Activated CD4-positive, alpha-beta T cell treated with anti-CD3 and anti-CD28 coated beads, Interleukin-2, amount 50 U/mL, for 48 hours (primary cell): ENCODE measurements around the gene SCN4A.

ENCODE experiments used
- DNase-seq, 2 experiments: peaks; one replicate each; pipeline ENCODE4 v3.0.0-alpha.2; 2020

Gene SCN4A

GRCh38 chr17:63954402-63955063 lies 18.2 kb downstream of the SCN4A start:
- DNase-seq = peak in 1 of 2 experiments; percentile 31

GRCh38 chr17:63950940-63951907 lies 21.5 kb downstream of the SCN4A start:
- DNase-seq = peak; percentile 43 to 51

- DNase-seq = no peak
Measured at GRCh38 chr17:63949576-63950250, 23.0 kb downstream of the SCN4A start.

- no peak for DNase-seq
Measured at GRCh38 chr17:63948521-63948920, 24.2 kb downstream of the SCN4A start.

- no peak for DNase-seq
Measured at GRCh38 chr17:63947711-63948330, 24.9 kb downstream of the SCN4A start.

- DNase-seq = peak; percentile 69 to 77
Measured at GRCh38 chr17:63946440-63947363, 26.0 kb downstream of the SCN4A start.

GRCh38 chr17:63945784-63946439 lies 26.8 kb downstream of the SCN4A start:
- no peak for DNase-seq

GRCh38 chr17:63944736-63945499 lies 27.8 kb downstream of the SCN4A start:
- no peak for DNase-seq

- no peak for DNase-seq
Measured at GRCh38 chr17:63943745-63944144, 29.0 kb downstream of the SCN4A start.

GRCh38 chr17:63942309-63942985 lies 30.3 kb downstream of the SCN4A start:
- DNase-seq = no peak

GRCh38 chr17:63941751-63942150 lies 31.0 kb downstream of the SCN4A start:
- DNase-seq = no peak

GRCh38 chr17:63941162-63941561 lies 31.6 kb downstream of the SCN4A start:
- no peak for DNase-seq

GRCh38 chr17:63940584-63940983 lies 32.1 kb downstream of the SCN4A start:
- no peak for DNase-seq

- DNase-seq = no peak
Measured at GRCh38 chr17:63939884-63940283, 32.8 kb downstream of the SCN4A start.

GRCh38 chr17:63939401-63939800 lies 33.3 kb downstream of the SCN4A start:
- no peak for DNase-seq

GRCh38 chr17:63937920-63938319 lies 34.8 kb downstream of the SCN4A start:
- DNase-seq = no peak

- DNase-seq = no peak
Measured at GRCh38 chr17:63937319-63937718, 35.4 kb downstream of the SCN4A start.

GRCh38 chr17:63934183-63935112 lies 38.3 kb downstream of the SCN4A start:
- no peak for DNase-seq

GRCh38 chr17:63933598-63933997 lies 39.1 kb downstream of the SCN4A start:
- DNase-seq = no peak
